Stimulated activated CD8-positive, alpha-beta memory T cell treated with anti-CD3 and anti-CD28 coated beads, Interleukin-15, amount 100 ng/mL, for 4 hours (primary cell): ENCODE results near the gene ZG16.
"Not testable (repeated sequence)": the region's sequence is repeated elsewhere in the genome, so short reads cannot be mapped to it uniquely, and the experiment has no call there.

Source experiments
- DNase-seq, 2 donors: peaks; one replicate each; pipeline ENCODE4 v3.0.0-alpha.2; 2020; ENCODE audit warnings: low read depth in 2 of 2

The ZG16 gene

GRCh38 chr16:29787155-29787554 lies 9.1 kb downstream of the ZG16 start:
- not testable (repeated sequence) for DNase-seq

GRCh38 chr16:29789775-29790182 lies 11.7 kb downstream of the ZG16 start:
- DNase-seq = no peak

DNA sequence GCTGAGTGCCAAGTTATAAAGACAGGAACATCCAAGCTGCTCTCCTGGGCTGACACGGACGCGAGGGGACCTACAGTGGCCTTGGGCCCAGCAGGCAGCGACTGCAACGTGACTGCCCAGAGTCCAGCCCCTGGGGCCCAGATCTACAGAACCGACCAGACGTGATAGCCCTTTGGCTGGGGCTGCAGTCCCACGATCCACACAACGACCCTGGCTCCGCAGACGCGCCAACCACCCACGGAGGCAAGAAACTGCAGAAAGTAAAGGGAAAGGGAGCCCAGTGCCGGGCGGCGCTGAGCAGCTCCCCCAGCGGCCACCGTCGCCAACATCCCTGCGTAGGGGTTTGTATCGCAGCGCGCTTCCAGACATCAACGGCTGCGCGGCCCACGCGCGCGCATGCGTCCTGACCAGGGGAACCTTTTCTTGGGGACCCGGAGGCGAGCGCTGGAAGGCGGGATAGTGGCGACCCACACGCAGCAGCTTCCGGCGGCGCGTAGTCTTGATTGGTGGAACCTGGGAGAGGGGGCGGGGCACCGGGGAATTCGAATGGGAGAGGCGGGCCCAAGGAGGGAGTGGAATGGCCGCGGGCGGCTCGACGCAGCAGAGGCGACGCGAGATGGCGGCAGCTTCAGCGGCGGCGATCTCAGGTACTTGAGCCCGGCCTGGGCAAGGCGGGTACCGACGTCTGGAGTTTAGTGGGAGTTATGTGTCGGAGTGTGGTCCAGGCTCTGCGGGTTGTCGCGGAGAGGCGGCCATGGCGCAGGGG lies 12.3 kb downstream of the ZG16 start, which contains the start of gene KIF22:
KIF22 (plus strand) TSS at position 569 of the 766 bp plus-strand sequence; CDS start at position 578, 9 bp downstream.
- DNase-seq = peak; percentile 99

DNA sequence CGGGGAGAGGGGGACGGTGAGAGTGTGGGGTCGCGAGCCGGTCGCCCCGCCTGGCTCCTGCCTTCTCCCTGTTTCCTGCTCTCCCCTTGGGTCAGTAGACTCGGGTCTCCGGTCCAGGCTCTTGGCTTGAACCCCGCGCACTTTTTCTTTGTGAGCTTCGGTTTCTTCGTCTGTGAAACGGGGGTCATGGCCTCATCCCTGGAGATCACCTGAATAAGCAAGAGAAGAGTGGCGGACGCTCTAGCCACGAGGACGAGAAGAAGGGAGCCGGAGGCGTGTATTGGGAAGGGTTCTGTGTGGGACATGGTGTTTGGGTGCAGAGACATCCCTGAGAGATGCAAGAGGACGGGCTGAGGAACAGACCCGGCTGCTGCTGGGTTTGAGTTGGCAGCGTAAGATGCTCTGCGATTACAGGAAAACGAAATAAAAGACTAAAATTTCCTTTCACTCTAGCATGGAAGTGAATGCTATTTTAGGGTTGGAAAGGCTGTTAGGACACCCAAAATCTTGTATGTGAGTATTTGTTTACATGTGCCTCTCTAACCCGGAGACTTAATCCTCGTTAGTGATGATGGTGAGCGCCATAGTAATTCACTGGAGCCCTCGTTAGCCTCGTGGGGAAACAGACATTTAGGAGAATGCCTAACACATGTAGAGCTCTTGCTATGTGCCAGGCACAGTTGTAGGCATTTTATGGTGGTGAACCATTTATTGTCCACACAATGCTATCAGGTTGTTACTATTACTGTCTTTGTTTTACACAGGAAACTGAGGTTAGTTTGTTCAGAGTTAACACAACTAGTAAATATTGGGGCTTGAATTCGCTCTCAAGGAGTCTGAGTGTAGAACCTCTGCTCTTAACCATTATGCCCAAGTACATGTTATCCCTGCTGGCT lies 13.1 kb downstream of the ZG16 start:
- DNase-seq = no peak

DNA sequence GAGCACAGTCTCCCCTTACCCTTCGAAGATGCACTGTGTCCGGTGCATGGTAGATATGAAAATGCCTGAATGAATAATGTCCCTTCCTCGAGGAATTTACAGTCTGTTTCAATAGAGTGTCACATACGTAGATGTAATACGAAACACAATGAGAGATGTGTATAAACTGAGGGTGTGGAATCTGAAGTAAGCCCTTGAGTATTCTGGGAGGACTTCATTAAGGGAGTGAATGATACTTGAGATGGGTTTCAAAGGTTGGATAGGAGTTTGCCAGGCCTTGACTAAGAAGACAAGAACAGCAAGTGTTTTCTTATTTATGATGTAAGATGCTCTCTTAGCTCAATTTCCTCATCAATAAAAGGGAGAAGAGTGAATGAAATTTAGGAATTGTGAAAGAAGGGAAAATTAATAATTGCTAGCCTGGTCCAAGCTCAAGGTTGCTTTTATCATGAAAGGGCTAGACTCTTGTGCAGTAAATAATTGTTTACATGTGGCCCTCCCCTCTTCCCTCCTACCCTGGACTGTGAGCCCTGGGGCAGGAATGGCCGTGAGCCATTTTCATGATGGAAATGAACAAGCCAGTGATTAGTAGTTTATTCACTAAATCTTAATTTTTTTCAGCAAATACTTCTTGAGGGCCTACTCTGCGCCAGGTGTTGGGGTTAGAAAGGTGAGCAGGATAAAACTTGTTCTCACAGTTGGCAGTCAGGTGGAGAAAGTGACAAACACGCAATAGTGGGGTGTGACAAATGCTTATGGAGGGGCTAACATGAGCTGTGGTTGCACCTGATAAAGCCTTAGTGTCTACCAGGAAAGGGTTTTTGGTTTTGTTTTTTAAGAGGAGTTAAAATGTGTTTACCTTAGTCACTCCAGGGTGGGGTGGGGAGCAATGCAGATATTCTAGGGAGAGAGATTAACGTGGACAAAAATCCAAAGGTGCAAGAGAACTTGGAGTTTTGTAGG lies 14.1 kb downstream of the ZG16 start:
- no peak for DNase-seq

DNA sequence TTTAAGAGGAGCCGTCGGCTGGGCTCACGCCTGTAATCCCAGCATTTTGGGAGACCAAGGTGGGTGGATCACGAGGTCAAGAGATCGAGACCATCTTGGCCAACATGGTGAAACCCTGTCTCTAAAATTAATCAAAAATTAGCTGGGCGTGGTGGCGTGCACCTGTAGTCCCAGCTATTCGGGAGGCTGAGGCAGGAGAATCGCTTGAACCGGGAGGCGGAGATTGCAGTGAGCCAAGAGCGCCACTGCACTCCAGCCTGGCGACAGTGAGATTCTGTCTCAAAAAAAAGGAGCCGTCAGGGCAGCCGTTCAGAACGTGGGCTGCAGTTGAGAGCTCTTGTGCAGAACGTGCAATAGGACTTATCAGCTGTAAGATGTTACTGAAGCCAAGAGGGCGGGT lies 15.1 kb downstream of the ZG16 start:
- DNase-seq = not testable (repeated sequence)

DNA sequence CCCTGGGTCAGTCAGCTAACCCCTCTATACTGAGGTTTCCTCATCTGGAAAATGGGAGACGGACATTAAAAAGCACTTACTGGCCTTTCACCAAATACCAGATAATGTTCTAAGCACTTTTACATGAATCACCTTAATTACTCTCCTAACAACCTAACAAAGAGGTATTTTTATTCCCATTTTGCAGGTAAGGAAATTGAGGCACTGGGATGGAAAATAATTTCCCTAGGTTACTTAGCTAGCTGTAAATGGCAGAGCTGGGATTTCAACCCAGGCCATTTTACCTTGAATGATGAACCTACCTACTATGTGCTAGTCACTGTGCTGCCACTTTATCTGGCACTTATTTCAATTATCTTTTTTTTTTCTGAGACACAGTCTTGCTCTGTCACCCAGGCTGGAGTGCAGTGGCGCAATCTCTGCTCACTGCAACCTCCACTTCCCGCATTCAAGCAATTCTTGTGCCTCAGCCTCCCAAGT lies 16.2 kb downstream of the ZG16 start:
- no peak for DNase-seq

DNA sequence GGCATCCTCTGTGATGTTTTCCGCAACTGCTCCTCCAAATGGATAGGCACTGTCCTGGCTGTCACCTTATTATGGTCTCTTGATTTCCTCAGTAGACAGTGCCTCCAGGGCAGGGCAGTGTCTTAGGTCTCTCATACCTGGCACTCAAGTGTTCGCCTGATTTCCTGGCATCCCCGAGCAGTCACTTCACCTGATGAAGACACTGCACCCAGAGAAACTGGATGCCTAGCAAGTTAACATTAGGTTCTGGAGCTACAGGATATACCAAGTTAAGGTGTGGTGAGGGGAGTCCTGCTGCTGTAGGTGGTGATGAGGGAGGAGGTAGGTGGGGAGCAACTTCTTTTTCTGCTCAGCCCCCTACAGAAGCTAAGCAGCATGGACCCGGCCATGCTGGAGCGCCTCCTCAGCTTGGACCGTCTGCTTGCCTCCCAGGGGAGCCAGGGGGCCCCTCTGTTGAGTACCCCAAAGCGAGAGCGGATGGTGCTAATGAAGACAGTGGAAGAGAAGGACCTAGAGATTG lies 24.4 kb downstream of the ZG16 start:
- DNase-seq = no peak

- no peak for DNase-seq
Measured at GRCh38 chr16:29804020-29804419, 26.0 kb downstream of the ZG16 start.

DNA sequence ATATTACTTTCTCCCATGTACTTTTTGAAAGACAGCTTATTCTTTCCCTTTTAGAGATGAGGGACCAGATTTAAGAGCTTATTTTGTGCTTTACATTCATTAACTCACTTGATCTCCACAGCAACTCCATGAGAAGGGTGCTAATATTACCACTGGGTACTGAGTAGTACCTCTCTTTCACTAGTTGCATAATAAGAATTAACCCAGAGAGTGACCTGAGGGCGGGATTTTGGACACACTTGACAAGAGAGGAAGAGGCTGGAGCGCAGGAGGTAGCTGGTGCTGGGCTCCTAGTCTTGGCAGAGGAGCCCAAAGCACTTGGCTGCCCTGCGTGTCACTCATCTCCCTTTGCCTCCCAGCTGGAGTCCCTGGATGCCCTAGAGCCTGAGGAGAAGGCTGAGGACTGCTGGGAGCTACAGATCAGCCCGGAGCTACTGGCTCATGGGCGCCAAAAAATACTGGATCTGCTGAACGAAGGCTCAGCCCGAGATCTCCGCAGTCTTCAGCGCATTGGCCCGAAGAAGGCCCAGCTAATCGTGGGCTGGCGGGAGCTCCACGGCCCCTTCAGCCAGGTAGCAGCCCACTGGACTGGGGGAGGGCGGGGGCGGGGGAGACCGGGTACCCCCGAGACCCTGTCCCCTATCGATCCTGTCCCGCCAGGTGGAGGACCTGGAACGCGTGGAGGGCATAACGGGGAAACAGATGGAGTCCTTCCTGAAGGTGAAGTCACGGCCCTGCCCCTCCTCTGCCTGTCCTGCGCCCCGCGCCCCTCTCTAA lies 26.6 kb downstream of the ZG16 start:
- DNase-seq = no peak

DNA sequence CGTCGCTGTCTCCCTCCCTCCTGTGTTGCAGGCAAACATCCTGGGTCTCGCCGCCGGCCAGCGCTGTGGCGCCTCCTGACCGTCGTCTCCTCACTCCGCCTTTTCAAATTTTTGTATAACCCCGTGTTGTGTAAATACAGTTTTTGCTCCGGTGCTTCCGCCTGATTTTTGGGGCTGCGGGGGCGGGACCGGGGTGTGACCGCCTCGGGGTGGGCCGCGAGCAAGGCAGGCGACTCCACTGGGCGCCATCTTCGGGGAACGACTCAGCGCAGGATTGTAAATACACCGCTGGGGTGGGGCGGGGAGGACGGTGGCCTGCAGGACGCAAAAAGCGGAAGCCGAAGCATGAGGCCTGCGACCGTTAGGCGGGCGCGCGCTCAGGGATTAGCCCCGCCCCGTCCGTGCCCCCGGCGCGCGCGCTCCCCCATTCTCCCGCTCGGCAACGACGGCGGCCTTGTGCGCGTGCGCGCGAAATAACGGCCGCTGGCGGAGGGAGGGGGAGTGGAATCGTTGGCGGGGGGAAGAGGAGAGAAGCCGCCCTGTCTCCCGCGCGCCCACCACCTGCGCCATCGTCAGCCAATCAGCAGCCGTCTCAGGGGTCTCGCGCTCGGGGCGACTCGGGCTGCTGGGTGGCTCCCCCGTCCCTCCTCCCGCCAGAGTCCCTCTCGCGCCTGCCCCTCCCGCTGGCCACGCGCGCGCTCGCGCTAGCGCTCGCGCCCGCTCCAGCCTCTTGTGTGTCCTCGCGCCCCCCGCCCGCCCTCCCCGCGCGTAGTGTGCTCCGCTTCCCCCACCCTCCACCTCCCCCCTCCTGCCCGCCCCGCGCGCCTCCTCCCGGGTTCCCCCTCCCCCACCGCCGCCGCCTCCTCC lies 27.4 kb downstream of the ZG16 start:
- DNase-seq = peak; percentile 95 to 96

- DNase-seq = peak in 1 of 2 donors; percentile 61
Measured at GRCh38 chr16:29806099-29806579, 28.1 kb downstream of the ZG16 start, which contains the start of gene MAZ. MAZ (plus strand) TSS chr16:29806529; CDS start chr16:29806702, 173 bp downstream.

GRCh38 chr16:29806641-29807425 lies 28.8 kb downstream of the ZG16 start:
- no peak for DNase-seq

GRCh38 chr16:29807426-29808218 lies 29.6 kb downstream of the ZG16 start:
- peak; percentile 79 to 81 for DNase-seq

GRCh38 chr16:29808219-29808900 lies 30.3 kb downstream of the ZG16 start:
- DNase-seq = no peak

DNA sequence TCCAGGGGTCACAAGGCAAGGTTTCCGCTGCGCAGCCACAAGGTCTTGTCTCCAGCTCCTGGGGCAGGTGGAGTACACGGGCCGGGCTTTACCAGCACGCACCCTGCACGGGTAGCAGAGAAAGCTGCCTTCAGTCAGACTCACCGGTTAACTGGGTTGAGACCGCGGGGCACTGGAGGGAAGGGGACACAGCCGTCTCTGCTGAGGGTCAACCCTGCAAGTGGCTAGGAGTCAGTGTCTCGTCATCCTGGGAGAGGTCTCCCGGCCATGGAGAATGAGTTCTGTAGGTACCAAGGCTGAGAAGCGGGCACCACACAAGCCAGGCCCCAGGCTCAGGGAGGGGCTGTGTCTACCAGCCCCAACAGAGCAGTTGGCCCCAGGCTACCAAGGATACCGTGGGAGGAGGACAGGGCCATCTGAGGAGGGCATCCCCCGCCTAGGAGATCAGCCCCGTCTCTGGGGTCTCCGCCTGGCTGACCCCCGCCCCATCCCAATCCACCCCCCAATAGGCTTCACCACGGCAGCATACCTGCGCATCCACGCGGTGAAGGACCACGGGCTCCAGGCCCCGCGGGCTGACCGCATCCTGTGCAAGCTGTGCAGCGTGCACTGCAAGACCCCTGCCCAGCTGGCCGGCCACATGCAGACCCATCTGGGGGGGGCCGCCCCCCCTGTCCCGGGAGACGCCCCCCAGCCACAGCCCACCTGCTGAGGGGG lies 31.1 kb downstream of the ZG16 start:
- DNase-seq = no peak
